Heart left ventricle (tissue), 13 donors: ENCODE data around the gene DLGAP1.

Experiments
- CTCF ChIP-seq, 12 donors: fragments of 200-600 bp; sonication (generic) in 4 of 12; IDR thresholded peaks; one replicate each; pipeline versions ENCODE4 v1.5.0 to v1.8.0; 2018 to 2022; ENCODE audit warnings: antibody characterized with exemption in 12 of 12, mild to moderate bottlenecking in 5 of 12
- POLR2A ChIP-seq, 2 donors: fragments of 450-650 bp; IDR thresholded peaks; one replicate each; pipeline ENCODE4 v1.6.1; 2017; ENCODE audit warnings: antibody characterized with exemption in 2 of 2, mild to moderate bottlenecking in 2 of 2, moderate library complexity in 2 of 2
- donor health status: ischemic (EF 13 %, LVEDD 7.1; RV severe dilation, severe dysfunction).
- donor health status: DM: no; HTN: yes; CAD: no.
- donor health status: DM: no; HTN: no; CAD: no.
- donor health status: ischemic (EF 25% LVEDD 6.9; RV normal size, moderate dysfunction).
- donor health status: ischemic (EF 25% LVEDD 5.7; RV mildly dilated, moderate dysfunction).
- donor health status: ischemic (EF 35%, LVEDD 5.7; RV mildly dilated, moderate dysfunction).
- donor health status: nonischemic (EF 11% LVEDD 7.7; RV severe dilation, severe dysfunction).
- donor health status: DM: yes; HTN: yes; CAD: no.
- donor health status: PGD.
- donor health status: ischemic (EF 29% LVEDD 5.4; RV normal size, mild dysfunction).
- donor health status: nonischemic (EF 23%, LVEDD 6.1; RV moderate dilation, normal function).

GRCh38 chr18:3898861-3899613, 556.1 kb downstream of the DLGAP1 start:
- TF ChIP-seq CTCF (IDR thresholded peaks at IDR 0.05) (no peak), POLR2A (IDR thresholded peaks at IDR 0.05) (no peak)
